HepG2 (cell line): Measurements from ENCODE around the gene PDRG1. TPM values are rescaled to one million over a fixed set of nuclear protein-coding genes. Genes with fewer than 3 reads are reported as not detected.

Source experiments
- ARNT ChIP-seq: fragments of 450-650 bp; IDR thresholded peaks from 2 replicates; pipeline ENCODE4 v1.6.1; 2017
- HDAC2 ChIP-seq: sonication (generic); formaldehyde crosslinking; IDR thresholded peaks from 2 replicates; pipeline ENCODE4 v1.4.0; 2020; ENCODE audit warnings: missing genetic modification reagents
- MYC ChIP-seq: sonication (generic); formaldehyde crosslinking; IDR thresholded peaks from 2 replicates; pipeline ENCODE4 v1.9.0; 2021; ENCODE audit warnings: missing genetic modification reagents, borderline replicate concordance
- ONECUT2 ChIP-seq: sonication (generic); formaldehyde crosslinking; IDR thresholded peaks from 2 replicates; pipeline ENCODE4 v1.4.0; 2020; ENCODE audit warnings: missing genetic modification reagents
- REXO4 ChIP-seq: sonication (generic); formaldehyde crosslinking; IDR thresholded peaks from 2 replicates; pipeline ENCODE4 v1.8.0; 2022; ENCODE audit warnings: missing genetic modification reagents, mild to moderate bottlenecking, borderline replicate concordance
- SOX13 ChIP-seq, 3 experiments: fragments of 450-650 bp in 1 of 3; sonication (generic) in 1 of 3; formaldehyde crosslinking in 1 of 3; IDR thresholded peaks in 2 of 3; conservative IDR thresholded peaks in 1 of 3; 2 replicates each; pipeline versions ENCODE4 v1.5.0 to v1.6.1; 2016 to 2020; ENCODE audit warnings: antibody characterized with exemption in 1 of 3, mild to moderate bottlenecking in 1 of 3, missing compliant biosample characterization in 1 of 3, missing genetic modification reagents in 1 of 3, moderate library complexity in 1 of 3
- STAG1 ChIP-seq: sonication (generic); formaldehyde crosslinking; IDR thresholded peaks from 2 replicates; pipeline ENCODE4 v1.4.0; 2020; ENCODE audit warnings: missing genetic modification reagents
- XBP1 ChIP-seq: sonication (generic); formaldehyde crosslinking; IDR thresholded peaks from 2 replicates; pipeline ENCODE4 v1.5.0; 2020; ENCODE audit warnings: missing genetic modification reagents
- ZNF10 ChIP-seq: sonication (generic); formaldehyde crosslinking; IDR thresholded peaks from 2 replicates; pipeline ENCODE4 v1.4.0; 2020; ENCODE audit warnings: mild to moderate bottlenecking, low read depth, missing genetic modification reagents, borderline replicate concordance
- ZNF570 ChIP-seq: sonication (generic); formaldehyde crosslinking; IDR thresholded peaks from 2 replicates; pipeline ENCODE4 v1.4.0; 2020; ENCODE audit warnings: mild to moderate bottlenecking, missing genetic modification reagents, borderline replicate concordance
- ZNF841 ChIP-seq: sonication (generic); formaldehyde crosslinking; IDR thresholded peaks from 2 replicates; pipeline ENCODE4 v1.8.1; 2023; ENCODE audit warnings: missing genetic modification reagents, borderline replicate concordance
- polyA plus RNA-seq, 8 experiments: library from polyadenylated mRNA; depleted of rRNA in 3 of 8; stranded (reverse) in 7 of 8; unstranded in 1 of 8; fragments of >200 nt; fragmentation: Illumina TruSeq in 4 of 8; extraction: Trizol in 4 of 8; gene quantifications; 2 replicates each; pipeline versions ENCODE4 v1.2.1 to v1.2.3, GENCODE V29; 2011 to 2016; ENCODE audit warnings: low read depth in 4 of 8, missing spikeins in 1 of 8, mixed read lengths in 1 of 8; ENCODE audit not compliant: insufficient read depth in 1 of 8
- total RNA-seq, 5 experiments: library from RNA; depleted of rRNA; stranded (reverse); fragments of >200 nt; fragmentation: Illumina TruSeq; extraction: Trizol; gene quantifications; 2 replicates each; pipeline ENCODE4 v1.2.3, GENCODE V29; 2016; ENCODE audit warnings: low read depth in 1 of 5
- TF ChIP-seq, protein P1 (sequence below): sonication (generic); formaldehyde crosslinking; IDR thresholded peaks from 2 replicates; pipeline ENCODE4 v1.4.0; 2020; ENCODE audit warnings: missing genetic modification reagents
- TF ChIP-seq, protein P2 (sequence below): sonication (generic); formaldehyde crosslinking; IDR thresholded peaks from 2 replicates; pipeline ENCODE4 v1.8.1; 2023; ENCODE audit warnings: missing genetic modification reagents, mild to moderate bottlenecking, borderline replicate concordance
- TF ChIP-seq, protein P3 (sequence below), 2 experiments: fragments of 450-650 bp in 1 of 2; sonication (generic) in 1 of 2; formaldehyde crosslinking in 1 of 2; IDR thresholded peaks; 2 replicates each; pipeline versions ENCODE4 v1.6.1 to v1.8.0; 2016 to 2022; ENCODE audit warnings: antibody characterized with exemption in 1 of 2, mild to moderate bottlenecking in 1 of 2, missing genetic modification reagents in 1 of 2

Gene PDRG1
- total and polyA plus RNA-seq, 2 of the 13 experiments (the other 11 are each of a cell fraction or from before 2014, with no cell fraction given) = 16.6 to 18.0 TPM

DNA sequence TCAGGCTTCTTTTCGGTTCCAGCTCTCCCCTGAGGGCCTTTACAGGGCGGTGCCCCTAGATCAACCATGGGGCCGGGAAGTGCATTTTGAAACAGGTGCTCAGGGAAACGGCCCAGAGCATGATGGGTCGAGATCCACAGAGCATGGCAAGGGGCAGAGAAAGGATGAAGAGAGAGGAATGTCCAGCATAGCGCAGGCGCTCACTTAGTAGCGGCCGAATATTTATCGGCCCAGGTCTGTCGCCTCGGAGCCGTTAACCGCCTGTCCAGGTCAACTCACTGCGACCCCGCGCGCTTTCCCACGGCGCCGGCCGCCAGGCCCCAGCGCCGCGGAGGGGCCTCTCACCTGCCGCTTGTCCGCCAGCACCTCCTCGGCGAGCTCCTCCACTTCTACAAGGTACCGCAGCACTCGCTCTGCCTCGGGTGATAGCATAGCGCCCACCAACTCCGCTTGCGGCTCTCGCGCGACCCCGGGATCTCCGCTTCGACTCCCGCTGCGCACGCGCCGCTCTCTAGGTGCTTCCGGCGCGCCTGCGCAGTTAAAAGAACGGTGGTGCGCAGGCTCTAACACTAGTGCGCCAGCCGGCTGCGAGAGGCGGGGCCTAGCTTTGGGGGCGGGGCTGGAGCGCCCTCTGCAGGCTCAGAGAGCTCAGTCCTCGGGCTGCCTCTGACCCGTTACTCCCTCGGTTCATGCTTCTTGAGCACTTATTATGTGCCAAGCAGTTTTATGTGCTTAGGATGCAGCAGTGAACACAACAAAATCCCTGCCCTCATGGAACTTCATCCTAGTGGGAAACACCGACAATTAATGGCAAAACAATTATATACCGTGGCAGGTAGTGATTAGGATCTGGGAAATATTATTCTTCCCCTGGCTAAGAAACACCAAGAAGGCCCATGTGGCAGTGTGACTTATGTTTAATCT is at the start of gene PDRG1 (continued):
- TF ChIP-seq, protein P1, sequence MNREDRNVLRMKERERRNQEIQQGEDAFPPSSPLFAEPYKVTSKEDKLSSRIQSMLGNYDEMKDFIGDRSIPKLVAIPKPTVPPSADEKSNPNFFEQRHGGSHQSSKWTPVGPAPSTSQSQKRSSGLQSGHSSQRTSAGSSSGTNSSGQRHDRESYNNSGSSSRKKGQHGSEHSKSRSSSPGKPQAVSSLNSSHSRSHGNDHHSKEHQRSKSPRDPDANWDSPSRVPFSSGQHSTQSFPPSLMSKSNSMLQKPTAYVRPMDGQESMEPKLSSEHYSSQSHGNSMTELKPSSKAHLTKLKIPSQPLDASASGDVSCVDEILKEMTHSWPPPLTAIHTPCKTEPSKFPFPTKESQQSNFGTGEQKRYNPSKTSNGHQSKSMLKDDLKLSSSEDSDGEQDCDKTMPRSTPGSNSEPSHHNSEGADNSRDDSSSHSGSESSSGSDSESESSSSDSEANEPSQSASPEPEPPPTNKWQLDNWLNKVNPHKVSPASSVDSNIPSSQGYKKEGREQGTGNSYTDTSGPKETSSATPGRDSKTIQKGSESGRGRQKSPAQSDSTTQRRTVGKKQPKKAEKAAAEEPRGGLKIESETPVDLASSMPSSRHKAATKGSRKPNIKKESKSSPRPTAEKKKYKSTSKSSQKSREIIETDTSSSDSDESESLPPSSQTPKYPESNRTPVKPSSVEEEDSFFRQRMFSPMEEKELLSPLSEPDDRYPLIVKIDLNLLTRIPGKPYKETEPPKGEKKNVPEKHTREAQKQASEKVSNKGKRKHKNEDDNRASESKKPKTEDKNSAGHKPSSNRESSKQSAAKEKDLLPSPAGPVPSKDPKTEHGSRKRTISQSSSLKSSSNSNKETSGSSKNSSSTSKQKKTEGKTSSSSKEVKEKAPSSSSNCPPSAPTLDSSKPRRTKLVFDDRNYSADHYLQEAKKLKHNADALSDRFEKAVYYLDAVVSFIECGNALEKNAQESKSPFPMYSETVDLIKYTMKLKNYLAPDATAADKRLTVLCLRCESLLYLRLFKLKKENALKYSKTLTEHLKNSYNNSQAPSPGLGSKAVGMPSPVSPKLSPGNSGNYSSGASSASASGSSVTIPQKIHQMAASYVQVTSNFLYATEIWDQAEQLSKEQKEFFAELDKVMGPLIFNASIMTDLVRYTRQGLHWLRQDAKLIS = peak; percentile 81; the same call in 1 of the 2 replicates
- no peak for TF ChIP-seq ZNF10 (CRISPR knock-in tag)
- no peak for TF ChIP-seq REXO4
- TF ChIP-seq HDAC2 (CRISPR knock-in tag) = peak; percentile 83
- peak; percentile 88; the same call in 1 of the 2 replicates for TF ChIP-seq MYC (CRISPR knock-in tag)
- TF ChIP-seq, protein P2, sequence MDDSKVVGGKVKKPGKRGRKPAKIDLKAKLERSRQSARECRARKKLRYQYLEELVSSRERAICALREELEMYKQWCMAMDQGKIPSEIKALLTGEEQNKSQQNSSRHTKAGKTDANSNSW (CRISPR knock-in tag) = peak; percentile 87; the same call in 1 of the 2 replicates
- no peak for TF ChIP-seq SOX13 (IDR thresholded peaks at IDR 0.05)
- TF ChIP-seq SOX13 (CRISPR knock-in tag; conservative IDR thresholded peaks at IDR 0.05 in 1 of 2, IDR thresholded peaks at IDR 0.05 in 1 of 2) = no peak; a peak in 1 of 4 replicates
- TF ChIP-seq, protein P3, sequence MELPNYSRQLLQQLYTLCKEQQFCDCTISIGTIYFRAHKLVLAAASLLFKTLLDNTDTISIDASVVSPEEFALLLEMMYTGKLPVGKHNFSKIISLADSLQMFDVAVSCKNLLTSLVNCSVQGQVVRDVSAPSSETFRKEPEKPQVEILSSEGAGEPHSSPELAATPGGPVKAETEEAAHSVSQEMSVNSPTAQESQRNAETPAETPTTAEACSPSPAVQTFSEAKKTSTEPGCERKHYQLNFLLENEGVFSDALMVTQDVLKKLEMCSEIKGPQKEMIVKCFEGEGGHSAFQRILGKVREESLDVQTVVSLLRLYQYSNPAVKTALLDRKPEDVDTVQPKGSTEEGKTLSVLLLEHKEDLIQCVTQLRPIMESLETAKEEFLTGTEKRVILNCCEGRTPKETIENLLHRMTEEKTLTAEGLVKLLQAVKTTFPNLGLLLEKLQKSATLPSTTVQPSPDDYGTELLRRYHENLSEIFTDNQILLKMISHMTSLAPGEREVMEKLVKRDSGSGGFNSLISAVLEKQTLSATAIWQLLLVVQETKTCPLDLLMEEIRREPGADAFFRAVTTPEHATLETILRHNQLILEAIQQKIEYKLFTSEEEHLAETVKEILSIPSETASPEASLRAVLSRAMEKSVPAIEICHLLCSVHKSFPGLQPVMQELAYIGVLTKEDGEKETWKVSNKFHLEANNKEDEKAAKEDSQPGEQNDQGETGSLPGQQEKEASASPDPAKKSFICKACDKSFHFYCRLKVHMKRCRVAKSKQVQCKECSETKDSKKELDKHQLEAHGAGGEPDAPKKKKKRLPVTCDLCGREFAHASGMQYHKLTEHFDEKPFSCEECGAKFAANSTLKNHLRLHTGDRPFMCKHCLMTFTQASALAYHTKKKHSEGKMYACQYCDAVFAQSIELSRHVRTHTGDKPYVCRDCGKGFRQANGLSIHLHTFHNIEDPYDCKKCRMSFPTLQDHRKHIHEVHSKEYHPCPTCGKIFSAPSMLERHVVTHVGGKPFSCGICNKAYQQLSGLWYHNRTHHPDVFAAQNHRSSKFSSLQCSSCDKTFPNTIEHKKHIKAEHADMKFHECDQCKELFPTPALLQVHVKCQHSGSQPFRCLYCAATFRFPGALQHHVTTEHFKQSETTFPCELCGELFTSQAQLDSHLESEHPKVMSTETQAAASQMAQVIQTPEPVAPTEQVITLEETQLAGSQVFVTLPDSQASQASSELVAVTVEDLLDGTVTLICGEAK (IDR thresholded peaks at IDR 0.05) = 0 out of 2 replicates have a peak, but pooled peaks have one; percentile 20
- TF ChIP-seq, protein P3 (CRISPR knock-in tag; IDR thresholded peaks at IDR 0.05) = peak; percentile 77
- no peak for TF ChIP-seq ARNT
- peak; percentile 95 for TF ChIP-seq STAG1 (CRISPR knock-in tag)
- TF ChIP-seq ONECUT2 (CRISPR knock-in tag) = no peak; the same call in 1 of the 2 replicates
- no peak; the same call in 1 of the 2 replicates for TF ChIP-seq XBP1 (CRISPR knock-in tag)
- TF ChIP-seq ZNF841 (CRISPR knock-in tag) = no peak
- no peak; the same call in 1 of the 2 replicates for TF ChIP-seq ZNF570
